GM10847 (cell line): ENCODE data around the gene GET3.

Source experiments
- POLR2A ChIP-seq: IDR thresholded peaks from 2 replicates; pipeline ENCODE4 v1.6.1; 2011; ENCODE audit not compliant: insufficient read length; ENCODE audit errors: extremely low read depth

The GET3 gene

GRCh38 chr19:12790628-12791344, 53.5 kb downstream of the GET3 start:
- peak; percentile 2 for TF ChIP-seq POLR2A

- peak; percentile 100 for TF ChIP-seq POLR2A
Measured at GRCh38 chr19:12791345-12792050, 54.2 kb downstream of the GET3 start, which contains the start of gene JUNB. JUNB (plus strand) TSS chr19:12791486; CDS start chr19:12791772, 286 bp downstream.

- TF ChIP-seq POLR2A = peak; percentile 64
Measured at GRCh38 chr19:12792051-12792852, 55.0 kb downstream of the GET3 start.

DNA sequence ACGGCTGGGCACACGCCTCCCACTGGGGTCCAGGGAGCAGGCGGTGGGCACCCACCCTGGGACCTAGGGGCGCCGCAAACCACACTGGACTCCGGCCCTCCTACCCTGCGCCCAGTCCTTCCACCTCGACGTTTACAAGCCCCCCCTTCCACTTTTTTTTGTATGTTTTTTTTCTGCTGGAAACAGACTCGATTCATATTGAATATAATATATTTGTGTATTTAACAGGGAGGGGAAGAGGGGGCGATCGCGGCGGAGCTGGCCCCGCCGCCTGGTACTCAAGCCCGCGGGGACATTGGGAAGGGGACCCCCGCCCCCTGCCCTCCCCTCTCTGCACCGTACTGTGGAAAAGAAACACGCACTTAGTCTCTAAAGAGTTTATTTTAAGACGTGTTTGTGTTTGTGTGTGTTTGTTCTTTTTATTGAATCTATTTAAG, 55.6 kb downstream of the GET3 start:
- no peak for TF ChIP-seq POLR2A

DNA sequence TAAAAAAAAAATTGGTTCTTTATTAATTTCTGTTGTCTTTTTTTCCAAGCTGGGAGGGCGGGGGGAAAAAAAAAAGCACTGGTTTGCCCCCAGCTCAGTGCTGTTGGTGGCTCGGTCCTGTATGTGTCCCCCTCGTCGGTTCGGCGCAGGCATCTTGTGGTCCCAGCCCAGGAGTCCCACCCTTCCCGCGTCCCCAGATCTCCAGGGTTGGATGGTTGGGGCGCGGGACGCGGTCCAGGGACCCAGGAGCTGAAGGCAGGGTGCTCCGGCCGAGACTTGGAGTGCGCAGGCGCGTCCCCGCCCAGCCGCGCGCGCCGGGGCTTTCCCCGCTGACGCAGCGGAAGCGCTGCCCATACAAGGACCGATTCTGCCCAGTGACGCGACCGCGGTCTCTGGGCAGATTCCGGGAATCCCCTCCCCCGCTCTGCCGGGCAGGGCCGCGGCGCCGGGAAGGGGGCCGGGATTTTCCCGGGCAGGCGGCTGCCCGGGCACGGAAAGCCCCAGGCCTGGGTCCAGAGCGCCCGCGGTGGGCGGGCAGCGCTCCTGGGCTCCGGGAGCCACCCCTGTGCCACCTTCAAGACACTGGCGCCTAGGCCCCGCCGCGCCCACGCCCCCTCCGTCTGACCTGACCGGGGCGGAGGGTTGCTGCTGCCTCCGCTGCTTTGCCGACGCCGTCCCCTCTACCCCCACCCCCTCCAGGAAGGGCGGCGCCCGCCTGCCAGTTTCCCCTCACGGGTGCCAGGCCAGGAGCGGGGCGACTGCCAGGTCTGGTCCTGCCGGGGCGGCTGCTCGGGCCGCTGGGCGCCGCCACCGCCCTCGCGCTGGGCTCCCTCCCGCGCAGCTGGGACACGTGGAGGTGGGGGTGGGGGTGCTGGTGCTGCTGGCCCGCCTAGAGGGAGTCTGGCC, 56.2 kb downstream of the GET3 start:
- TF ChIP-seq POLR2A = peak; percentile 68

DNA sequence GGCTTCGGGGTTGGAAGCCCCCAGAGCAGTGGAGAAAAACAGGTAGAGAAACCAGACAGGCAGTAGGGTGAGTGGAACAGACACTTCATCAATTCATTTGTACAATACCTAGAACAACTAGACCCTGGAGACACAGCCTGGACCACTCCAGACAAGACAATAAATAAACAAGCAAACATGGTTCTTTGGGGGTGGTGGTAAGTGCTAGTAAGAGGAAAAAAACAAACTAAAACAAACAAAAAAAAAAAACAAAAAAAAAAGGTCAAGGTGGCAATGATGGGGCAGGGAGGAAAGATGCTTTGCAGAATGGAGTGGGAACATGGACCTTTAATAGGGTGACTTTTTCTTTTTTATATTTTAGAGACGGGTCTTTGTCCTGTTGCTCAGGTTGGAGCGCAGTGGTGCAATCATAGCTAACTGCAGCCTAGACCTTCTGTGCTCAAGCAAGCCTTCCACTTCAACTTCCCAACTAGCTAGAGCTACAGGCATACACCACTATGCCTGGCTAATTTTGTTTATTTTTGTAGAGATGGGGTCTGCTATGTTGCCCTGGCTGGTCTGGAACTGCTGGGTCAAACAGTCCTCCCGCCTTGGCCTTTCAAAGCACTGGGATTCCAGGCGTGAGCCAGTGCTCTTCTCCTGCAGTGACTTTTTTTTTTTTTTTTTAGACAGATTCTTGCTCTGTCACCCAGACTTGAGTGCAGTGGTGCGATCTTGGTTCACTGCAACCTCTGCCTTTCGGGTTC, 57.1 kb downstream of the GET3 start:
- TF ChIP-seq POLR2A = no peak

DNA sequence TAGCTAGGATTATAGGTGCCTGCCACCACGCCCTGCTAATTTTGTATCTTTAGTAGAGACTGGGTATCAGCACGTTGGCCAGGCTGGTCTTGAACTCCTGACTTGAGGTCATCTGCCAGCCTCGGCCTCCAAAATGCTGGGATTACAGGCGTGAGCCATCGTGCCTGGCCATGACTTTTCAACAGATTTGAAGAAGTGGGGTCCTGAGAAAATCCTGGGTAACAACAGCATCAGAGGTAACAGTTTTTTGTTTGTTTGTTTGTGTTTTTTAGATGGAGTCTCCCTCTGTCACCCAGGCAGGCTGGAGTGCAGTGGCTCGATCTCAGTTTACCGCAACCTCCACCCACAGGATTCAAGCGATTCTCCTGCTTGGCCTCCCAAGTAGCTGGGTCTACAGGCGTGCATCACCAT, 57.7 kb downstream of the GET3 start:
- no peak for TF ChIP-seq POLR2A

DNA sequence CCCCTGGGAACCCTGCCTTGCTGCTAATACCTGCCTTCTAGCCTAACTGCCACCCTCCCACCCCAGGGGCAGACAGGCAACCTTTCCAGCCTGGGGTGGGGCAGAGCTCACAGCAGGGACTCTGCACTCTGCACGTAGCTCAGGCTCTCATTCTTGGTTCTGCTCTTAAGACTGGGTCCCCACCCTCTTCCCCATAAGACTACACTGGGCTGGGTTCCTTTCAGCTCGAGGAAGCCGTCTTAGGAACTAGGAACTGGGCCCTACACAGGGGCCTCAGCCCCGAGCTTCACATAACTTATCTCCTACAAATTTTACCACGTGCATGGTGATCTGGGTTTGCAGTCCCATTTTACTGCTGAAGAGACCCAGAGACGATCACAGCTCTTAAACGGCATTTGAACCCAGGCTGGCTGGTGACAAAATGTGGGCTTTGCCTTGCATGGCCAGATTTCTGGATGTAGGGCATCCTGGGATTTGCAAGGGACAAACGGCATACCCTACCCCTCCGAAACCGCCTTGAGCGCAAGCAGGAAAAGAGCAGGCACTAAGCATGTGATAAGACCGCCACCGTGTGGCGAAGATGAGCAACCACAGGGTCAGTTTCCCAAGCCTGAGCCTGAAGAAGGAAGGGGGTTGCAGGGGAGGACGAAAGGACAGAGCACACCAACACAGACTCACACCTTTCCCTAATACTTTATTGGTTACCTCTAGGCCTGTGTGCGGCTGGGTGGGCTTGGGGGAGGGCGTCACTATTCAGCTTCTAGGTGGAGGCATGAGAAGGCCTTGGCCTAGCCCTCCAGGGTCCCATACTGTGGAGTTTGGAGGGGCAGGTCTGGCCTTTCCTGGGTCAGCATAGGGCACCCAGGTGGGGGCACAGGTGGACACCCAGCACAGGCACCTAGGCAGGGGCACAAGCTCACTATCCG, 59.1 kb downstream of the GET3 start:
- no peak for TF ChIP-seq POLR2A

GRCh38 chr19:12797141-12797587, 59.9 kb downstream of the GET3 start:
- no peak for TF ChIP-seq POLR2A
